ENCODE measurements around the gene SS18. TPM values are rescaled to one million over a fixed set of nuclear protein-coding genes. Genes with fewer than 3 reads are reported as not detected.

The SS18 gene
- total RNA-seq, 6 donors from 2014 or later: 49.6 to 122 (median 91.8) TPM

DNA sequence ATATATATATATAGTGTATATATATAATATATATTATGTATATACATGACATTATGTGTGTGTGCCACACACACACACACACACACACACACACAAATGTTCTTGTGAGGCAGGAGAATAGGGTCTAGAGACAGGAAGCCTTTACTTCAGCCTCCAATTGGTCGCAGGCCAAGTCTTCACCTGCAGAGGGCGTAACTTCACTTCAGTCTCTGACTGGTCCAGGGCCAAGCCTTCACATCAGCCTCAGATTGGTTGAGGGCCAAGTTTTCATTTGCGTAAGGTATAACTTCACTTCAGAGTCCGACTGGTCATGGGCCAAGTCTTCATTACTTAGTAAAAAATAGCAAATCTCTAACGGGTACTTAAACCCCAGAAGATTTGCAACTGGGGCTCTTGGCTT, 13.2 kb upstream of the SS18 start:
- H3K4me1 ChIP-seq: no peaks in the 10 kb centered on the region
- H3K9me3 ChIP-seq: no peaks in the 10 kb centered on the region
- no peaks in the 10 kb centered on the region for H3K27me3 ChIP-seq
- H3K36me3 ChIP-seq: no peaks in the 10 kb centered on the region
- peak; percentile 17 to 34 for ATAC-seq (ENCODE audit: low FRiP score in 2 of 2)
- 55 to 67% methylated on average over 5 of the region's 5 CpGs for WGBS, 2 donors
- TF ChIP-seq POLR2A (IDR thresholded peaks at IDR 0.05) (no peak), EP300 (IDR thresholded peaks at IDR 0.05) (no peak), POLR2AphosphoS5 (IDR thresholded peaks at IDR 0.05) (no peak)
- TF ChIP-seq, protein P1, sequence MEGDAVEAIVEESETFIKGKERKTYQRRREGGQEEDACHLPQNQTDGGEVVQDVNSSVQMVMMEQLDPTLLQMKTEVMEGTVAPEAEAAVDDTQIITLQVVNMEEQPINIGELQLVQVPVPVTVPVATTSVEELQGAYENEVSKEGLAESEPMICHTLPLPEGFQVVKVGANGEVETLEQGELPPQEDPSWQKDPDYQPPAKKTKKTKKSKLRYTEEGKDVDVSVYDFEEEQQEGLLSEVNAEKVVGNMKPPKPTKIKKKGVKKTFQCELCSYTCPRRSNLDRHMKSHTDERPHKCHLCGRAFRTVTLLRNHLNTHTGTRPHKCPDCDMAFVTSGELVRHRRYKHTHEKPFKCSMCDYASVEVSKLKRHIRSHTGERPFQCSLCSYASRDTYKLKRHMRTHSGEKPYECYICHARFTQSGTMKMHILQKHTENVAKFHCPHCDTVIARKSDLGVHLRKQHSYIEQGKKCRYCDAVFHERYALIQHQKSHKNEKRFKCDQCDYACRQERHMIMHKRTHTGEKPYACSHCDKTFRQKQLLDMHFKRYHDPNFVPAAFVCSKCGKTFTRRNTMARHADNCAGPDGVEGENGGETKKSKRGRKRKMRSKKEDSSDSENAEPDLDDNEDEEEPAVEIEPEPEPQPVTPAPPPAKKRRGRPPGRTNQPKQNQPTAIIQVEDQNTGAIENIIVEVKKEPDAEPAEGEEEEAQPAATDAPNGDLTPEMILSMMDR (IDR thresholded peaks at IDR 0.05): no peak
- DNase-seq: peak in 1 of 2 donors; percentile 64
- H3K4me3 ChIP-seq: no peak overlapping the region
- H3K27ac ChIP-seq: no peak overlapping the region

- no peaks in the 10 kb centered on the region for H3K27me3 ChIP-seq
- WGBS, 2 donors: 96 to 98% methylated on average over 5 of the region's 5 CpGs
- H3K27ac ChIP-seq: no peak overlapping the region
- TF ChIP-seq, protein P1 (IDR thresholded peaks at IDR 0.05): no peak
- TF ChIP-seq POLR2A (IDR thresholded peaks at IDR 0.05) (no peak), EP300 (IDR thresholded peaks at IDR 0.05) (no peak), POLR2AphosphoS5 (IDR thresholded peaks at IDR 0.05) (no peak)
- H3K4me3 ChIP-seq: no peak overlapping the region
- H3K4me1 ChIP-seq: no peaks in the 10 kb centered on the region
- DNase-seq (no peak), ATAC-seq (ENCODE audit: low FRiP score in 2 of 2) (no peak)
- no peaks in the 10 kb centered on the region for H3K9me3 ChIP-seq
- H3K36me3 ChIP-seq: no peaks in the 10 kb centered on the region
These were observed 7.2 kb upstream of the SS18 start for GRCh38 chr18:26097563-26097962.

- TF ChIP-seq POLR2AphosphoS5 (IDR thresholded peaks at IDR 0.05) (no peak), POLR2A (IDR thresholded peaks at IDR 0.05) (no peak), EP300 (IDR thresholded peaks at IDR 0.05) (no peak)
- TF ChIP-seq, protein P1 (IDR thresholded peaks at IDR 0.05): no peak
- Histone ChIP-seq H3K9me3 (no peaks in the 10 kb centered on the region), H3K4me3 (no peak overlapping the region), H3K4me1 (no peaks in the 10 kb centered on the region), H3K27me3 (no peaks in the 10 kb centered on the region), H3K36me3 (no peaks in the 10 kb centered on the region), H3K27ac (no peak overlapping the region)
- ATAC-seq (ENCODE audit: low FRiP score in 2 of 2): no peak
- WGBS, 2 donors: 48 to 100% methylated on average over 1 of the region's 1 CpG
- no peak for DNase-seq
These were observed 6.4 kb upstream of the SS18 start for GRCh38 chr18:26096852-26097251.

- no peak for TF ChIP-seq EP300 (IDR thresholded peaks at IDR 0.05)
- TF ChIP-seq POLR2A (IDR thresholded peaks at IDR 0.05): no peak
- no peak for TF ChIP-seq POLR2AphosphoS5 (IDR thresholded peaks at IDR 0.05)
- TF ChIP-seq, protein P1 (IDR thresholded peaks at IDR 0.05): no peak
- WGBS, 2 donors: 4 to 6% methylated on average over 28 to 29 of the region's 29 CpGs
- DNase-seq: peak in 1 of 2 donors; percentile 60
- peaks cover 0 to 6% (median 0%) of the 10 kb centered on the region in 4 donors for H3K36me3 ChIP-seq
- H3K9me3 ChIP-seq: no peaks in the 10 kb centered on the region
- ATAC-seq (ENCODE audit: low FRiP score in 2 of 2): peak; percentile 63 to 83
- H3K4me1 ChIP-seq: peaks cover 16 to 26% (median 18%) of the 10 kb centered on the region in 4 donors
- peak overlapping the region; percentile 95 to 99 (median 98) for H3K27ac ChIP-seq
- H3K27me3 ChIP-seq: no peaks in the 10 kb centered on the region
- peak overlapping the region; percentile 34 to 96 (median 77) for H3K4me3 ChIP-seq
These were observed 726 bp upstream of the SS18 start for GRCh38 chr18:26091047-26091630.
